Caki2 (cell line): Measurements from ENCODE around the gene ZFYVE21. TPM values are rescaled to one million over a fixed set of nuclear protein-coding genes. Genes with fewer than 3 reads are reported as not detected.

Experiments
- DNase-seq: peaks from one replicate; pipeline ENCODE4 v3.0.0-alpha.2; 2015; ENCODE audit warnings: low read depth
- in situ Hi-C: cut with HindIII; loops from 2 replicates; pipeline ENCODE4 v1.10.0; 2016; ENCODE audit warnings: low sequenced_read_pairs, low pct_unique_long_range_greater_than_20kb, mixed read lengths
- total RNA-seq: library from RNA; depleted of rRNA; stranded (reverse); fragments of >200 nt; shearing (Covaris generic); gene quantifications from 2 replicates; pipeline ENCODE4 v1.2.3, GENCODE V29; 2014; ENCODE audit warnings: low replicate concordance

The ZFYVE21 gene
- total RNA-seq, 1 experiment from 2014 or later, result 12.3 TPM

DNA sequence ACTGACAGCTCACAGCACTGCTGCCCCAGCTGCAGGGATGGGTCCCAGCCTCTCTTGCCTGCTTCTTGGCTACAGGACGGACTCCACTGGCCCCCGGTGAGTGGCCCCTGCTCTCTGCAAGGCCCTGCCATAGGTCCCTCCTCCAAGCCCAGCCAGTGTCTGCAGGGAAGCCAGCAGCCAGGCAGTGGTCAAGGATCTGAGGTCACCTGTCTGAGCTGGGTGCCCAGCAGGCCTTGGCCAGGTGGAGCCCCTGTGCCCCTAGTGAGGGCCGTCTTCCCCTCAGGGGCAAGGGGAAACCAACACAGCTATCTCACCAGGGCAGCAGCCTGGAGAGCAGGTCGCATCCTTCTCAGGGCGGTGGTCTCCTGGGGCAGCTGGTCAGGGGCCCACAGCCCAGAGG is 13.5 kb upstream of the ZFYVE21 start:
- in situ Hi-C loops, result no loop called here
- DNase-seq, result no peak

DNA sequence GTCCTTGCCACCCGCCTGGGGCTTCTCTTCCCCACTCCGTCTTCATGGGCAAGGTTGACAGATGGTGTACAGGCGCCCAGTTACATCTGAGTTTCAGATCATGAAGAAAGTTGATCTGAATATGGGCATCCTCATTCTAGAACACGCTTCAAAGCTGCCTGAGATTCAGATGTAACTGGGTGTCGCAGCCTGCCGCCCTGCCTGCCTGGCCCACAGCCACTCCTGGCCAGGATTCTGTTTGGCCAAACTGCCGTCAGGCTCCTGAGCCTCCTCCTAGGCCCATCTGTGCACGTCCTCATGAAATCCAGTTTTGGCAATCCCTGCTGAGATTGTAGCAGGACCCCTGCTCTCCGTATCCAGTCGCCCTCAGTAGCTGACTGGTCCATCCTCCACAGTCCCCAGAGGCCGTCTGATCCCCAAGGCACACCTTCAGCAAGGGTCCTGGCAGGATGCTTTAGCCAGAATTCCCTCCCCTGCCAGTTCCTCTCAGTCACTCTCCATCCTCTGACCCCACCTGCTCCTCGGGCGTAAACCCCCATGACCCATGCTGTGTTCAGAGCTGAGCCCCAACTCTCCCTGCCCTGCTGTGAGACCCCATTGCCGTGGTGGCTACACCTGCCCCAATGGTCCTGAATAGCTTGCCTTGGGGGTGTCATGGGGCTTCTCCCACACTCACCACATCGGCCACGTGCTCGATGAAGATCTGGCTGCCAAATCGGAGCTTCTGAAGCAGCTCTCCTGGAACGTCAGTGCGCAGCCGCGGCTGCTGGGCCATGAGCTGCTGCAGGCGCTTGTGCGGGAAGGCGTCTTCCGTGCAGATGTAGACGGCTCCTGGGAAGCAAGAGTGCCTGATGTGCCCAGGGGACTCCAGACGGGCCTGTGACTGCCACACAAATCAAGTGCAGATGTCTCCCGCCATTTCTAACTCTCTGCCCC is 12.8 kb upstream of the ZFYVE21 start:
- no peak for DNase-seq
- in situ Hi-C loops, result no loop called here

DNA sequence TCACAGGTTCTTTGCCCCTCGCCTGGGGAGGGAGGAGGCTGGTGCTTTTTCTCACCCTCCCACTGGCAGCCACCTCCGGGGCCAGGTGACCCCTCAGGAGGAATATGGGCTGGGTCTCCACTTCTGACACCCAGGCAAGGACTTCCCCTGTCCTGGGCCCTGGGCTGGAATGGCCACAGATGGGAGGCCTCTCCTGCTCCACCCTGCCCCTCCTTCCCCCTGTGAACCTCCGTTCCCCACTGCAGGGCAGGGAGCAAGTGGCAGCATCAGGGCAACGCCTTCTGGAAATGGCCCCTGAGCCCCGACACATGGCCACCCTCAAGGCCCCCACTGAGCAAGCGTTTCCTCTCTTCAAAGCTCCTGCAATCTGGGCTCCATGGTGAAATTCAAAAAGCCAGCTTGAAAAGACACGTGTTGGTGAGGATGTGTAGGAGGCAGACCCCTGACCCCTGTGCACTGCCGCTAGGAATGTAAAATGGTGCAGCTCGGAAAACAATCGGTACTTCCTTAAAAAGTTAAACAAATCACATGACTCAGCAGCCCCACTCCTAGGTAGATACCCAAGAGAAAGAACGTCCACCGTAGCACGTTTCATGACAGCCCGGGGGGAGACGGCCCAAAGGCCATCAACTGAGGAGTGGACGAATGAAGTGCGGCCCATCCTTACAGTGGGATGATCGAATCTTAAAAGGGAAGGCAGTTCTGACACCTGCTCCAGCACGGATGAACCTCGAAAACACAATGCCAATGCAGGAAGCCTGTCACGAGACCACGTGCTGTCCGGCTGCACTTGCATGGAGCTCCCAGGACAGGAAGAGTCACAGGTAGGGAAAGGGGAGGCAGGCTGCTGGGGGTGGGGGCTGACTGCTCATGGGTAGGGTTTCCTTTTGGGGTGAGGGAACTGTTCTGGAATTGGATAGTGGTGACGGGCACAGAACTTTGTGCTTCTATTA is 11.9 kb upstream of the ZFYVE21 start:
- DNase-seq, result no peak
- in situ Hi-C loops, result no loop called here

DNA sequence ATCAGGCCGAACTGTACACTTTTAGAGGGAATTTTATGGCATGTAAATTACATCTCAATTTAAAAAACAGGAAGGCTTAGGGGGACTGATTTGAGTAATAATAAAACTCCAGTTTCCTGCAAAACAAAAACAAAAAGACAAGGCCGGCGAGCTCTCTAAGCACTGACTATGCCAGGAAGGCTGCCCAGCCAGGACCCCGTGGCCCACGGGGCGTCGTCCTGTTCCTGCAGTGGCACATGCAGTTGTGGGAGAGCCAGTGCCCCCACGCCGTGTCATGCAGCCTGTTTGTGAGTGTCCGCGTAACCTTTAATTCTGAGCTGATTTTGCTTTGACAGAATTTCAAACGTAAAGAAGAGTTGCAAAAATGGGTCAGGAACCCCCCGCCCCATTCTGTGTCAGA is 10.9 kb upstream of the ZFYVE21 start:
- in situ Hi-C loops, result no loop called here
- DNase-seq, result no peak

DNA sequence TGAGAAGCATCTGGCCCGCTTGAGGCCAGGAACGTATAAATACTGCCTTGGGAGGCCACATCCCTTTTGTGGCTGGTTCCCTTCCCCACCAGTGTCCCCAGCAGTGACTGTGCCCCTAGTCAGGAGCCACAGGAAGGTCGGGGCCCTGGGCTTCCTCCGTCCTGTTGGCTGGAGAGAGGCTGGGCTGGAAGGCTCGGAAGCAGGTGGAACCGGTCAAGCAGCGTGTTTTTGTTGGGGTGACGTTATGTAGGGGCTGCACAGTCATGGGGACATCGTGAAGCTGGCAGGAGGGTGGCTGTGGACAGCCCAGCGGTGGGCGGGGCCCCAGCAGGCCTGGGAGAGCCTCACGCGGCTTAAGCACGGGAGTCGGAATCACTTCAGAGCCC is 10.5 kb upstream of the ZFYVE21 start:
- in situ Hi-C loops, result no loop called here
- DNase-seq, result no peak

DNA sequence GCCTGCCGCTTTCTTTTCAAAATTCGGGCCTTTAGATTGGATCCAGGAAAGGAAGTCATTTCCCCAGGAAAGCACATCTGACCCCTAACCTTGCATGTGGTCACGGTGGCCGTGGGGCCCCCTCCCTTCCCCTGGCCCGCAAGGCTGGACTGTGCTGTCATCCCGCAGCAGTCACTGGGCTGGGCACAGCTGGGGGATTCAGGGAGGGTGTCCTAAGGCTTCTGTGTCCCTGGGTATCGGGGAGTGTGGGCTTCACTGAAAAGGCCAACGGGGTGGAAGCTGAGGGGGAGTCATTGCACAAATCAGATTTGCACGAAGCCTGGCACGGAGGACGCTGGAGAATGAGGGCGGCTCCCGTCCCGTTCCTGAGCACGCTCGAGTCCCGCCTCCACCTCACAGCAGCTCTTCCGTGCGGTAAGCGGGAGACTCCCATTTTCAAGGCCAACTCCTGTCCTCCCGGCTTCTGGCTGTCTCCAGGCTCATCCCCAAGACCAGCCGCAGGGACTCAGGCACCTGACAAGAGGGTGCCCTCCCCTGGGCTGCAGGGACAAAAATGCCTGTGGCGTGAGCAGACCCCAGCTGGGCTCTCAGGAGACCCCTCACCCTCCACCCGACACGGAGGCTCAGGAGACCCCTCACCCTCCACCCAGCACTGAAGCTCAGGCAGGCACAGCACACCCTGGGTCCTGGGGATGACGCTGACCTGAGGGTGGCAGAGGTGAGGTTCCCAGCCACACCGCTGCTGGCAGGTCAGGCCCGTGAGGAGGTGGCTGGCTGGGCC is 9.9 kb upstream of the ZFYVE21 start:
- DNase-seq, result no peak
- in situ Hi-C loops, result no loop called here

DNA sequence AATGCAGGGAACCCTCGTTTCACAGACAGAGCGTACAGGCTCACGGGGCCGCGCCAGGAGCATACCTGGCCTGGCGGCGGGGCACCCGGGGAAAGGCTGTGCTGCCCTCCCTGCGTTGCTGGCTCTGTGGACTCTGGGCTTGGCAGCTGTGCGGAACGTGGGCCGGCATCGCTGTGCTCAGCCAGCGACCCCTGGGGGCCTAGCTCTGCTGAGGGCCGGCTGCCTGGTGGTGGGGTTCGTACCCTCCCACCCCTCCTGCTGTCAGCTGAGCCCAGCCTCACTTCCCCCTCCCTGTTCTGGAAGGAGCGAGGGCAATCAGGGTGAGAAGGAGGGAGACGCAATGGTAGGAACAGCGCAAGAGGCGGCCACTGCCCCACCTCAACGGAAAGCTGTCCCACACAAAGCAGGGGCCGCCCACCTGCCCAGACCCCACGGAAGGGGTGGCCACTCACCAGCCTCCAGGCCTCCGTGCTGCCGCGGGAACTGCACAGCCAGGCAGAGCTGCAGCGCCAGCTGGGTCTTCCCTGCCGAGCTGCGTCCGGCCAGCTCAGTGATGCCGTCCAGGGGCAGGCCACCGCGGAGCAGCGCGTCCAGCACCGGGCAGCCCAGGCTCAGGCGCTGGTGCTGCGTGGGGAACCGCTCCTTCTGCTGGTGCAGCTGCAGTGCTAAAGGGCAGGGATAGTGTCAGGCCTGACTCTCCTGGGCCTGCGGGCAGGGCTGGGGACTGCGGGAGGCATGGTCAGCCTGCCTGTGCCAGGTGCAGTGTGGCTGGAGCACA is 8.9 kb upstream of the ZFYVE21 start:
- no peak for DNase-seq
- in situ Hi-C loops, result no loop called here

DNA sequence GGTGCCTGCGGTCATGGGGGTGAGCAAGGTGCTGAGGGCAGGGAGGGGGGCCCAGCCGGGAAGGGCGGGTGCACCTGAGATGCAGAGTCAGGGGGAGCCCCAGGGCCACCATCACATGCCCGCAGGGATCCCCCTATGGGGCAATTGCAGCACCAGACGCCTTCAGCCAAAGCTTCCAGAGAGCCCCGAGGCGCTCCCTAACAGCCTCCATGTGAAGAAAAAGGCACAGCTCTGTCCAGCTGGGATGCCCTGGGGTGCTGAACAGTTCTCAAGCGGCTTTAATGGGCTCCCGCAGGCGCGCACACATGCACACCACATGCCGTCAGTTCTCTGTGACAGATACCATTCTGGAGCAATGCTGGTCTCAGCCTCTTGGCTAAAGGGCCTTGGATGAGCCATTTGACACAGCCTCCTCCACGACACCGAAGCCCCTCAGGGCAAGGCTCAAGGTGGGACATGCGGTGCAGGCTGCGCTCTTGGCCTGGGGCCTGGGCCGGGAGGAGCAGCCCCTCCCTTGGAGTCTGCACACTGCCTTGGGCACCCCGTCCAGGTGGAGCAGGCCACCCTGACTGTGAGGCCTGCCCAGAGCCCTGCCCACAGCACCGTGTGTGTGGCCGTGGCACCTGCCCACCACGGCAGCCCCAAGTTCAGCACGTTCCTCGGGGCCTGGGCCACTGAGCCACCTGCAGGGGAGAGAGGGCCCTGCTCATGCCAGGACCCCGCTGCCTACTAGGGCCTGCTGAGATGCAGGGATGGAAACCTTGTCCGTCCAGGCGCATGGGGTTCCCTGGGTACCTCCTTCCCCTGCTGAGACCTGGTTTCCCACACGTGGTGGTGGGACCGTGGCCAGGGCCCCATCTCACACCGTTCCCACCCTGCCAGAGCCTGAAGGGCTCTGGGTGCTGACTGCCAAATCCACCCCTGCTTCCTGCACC is 8.0 kb upstream of the ZFYVE21 start:
- DNase-seq, result no peak
- in situ Hi-C loops, result no loop called here

DNA sequence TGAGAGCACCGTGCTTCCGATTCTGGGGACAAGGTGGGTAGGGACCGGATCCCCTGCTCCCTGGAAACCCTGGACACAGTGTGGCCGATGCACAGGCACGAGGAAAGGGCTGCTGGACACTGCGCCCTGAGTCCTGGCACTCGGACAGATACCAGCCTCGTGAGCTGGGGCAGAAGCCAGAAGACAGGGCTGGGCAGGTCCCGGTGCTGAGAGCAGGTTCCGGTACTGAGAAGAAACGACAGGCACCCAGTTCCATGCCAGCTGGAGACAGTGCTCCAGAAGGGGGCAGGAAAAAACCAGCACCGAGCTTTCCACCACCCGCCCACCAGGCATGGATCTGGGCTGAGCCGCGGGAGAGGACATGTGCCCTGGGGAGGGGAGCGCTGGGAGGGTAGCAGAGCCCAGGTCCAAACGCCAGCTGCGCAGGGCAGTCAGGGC is 6.8 kb upstream of the ZFYVE21 start:
- no peak for DNase-seq
- in situ Hi-C loops, result no loop called here

DNA sequence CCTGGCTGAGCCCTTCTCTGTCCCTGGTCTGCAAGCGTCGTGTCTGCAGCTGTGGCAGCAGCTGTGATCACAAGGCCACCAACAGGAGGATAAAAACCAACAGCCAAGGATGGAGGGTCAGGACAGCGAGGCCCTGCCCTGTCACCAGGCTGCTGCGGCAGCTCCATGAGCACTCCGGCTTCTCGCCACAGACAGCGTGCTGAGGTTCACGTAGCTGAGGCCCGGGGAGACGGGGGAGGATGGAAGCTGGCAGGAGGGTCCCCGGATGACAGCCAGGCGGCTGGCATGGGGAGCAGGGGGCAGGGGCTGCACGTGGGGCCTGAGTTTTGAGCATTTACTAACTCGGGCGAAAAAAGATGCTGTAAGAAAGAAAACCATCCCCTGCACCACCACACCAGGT is 5.8 kb upstream of the ZFYVE21 start:
- in situ Hi-C loops, result no loop called here

DNA sequence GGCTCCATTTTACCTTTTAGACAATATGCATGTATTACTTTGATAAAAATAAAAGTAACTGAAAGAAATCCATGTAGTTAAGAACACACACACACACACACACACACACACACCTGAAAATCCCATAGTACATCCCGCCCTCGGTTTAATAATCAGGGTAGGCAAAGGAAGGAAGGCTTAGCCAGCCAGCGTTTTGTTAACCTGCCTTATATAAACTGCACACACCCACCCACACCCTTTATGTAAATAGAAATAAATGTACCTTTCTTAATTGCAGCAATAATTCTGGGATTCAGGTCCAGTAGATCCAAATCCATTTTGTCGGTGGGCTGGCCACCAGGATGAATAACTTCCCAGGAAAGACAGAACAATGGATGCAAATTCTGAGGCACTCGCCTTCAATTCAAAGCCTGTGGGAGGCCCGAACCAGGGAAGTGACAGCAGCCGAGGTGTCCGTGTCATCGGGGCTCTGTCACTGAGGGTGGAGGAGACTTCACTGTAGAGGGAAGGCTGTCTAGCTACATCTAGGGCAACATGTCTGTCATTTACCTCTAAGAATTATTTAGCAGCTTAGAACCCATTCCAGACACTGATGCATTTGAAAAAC is 4.7 kb upstream of the ZFYVE21 start:
- DNase-seq, result no peak
- in situ Hi-C loops, result no loop called here

More for the DNA sequence above, 5.8 kb upstream of the ZFYVE21 start:
- no peak for DNase-seq

DNA sequence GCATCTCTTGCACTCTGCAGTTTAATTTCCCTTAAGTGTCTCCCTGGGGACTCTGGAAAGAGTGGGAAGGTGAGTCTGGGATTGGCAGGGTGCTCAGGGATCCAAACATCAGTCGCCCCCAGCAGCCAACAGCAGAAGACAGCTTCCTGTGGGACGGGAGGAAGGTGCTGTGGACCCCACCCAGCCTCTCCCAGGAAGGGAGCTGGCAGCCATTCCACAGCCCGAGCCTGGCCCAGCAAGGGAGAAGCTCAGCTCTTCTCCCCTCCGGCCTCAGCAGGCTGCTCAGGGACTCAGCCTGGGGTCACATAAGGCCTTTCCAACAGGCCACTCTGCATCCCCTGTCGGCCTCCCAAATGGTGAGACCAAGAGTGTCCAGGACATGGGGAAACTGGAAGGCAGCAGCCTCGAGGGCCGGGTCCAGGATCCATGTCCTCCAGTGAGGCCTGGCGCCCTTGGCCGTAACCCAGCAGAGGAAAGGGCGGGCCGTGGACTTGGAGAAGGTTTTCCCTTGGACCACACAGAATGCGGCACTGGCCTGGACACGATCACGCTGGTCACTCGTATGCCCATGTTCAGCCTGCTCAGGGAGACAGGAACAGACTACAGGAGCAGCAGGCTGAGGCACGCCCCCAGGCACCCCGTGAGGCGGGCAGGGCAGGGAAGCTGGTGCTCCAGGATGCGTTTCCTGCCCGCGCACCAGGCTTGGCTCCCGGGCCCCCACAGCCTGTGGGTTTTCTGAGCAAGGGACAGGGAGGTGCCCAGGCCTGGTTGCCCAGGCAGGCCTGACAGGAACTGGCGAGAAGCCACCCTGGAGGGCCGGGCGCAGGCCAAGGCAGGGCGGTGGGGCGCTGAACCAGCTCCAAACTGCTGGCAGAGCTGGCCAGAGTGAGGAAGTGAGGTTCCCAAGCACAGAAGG is 3.8 kb upstream of the ZFYVE21 start:
- in situ Hi-C loops, result no loop called here
- DNase-seq, result no peak

DNA sequence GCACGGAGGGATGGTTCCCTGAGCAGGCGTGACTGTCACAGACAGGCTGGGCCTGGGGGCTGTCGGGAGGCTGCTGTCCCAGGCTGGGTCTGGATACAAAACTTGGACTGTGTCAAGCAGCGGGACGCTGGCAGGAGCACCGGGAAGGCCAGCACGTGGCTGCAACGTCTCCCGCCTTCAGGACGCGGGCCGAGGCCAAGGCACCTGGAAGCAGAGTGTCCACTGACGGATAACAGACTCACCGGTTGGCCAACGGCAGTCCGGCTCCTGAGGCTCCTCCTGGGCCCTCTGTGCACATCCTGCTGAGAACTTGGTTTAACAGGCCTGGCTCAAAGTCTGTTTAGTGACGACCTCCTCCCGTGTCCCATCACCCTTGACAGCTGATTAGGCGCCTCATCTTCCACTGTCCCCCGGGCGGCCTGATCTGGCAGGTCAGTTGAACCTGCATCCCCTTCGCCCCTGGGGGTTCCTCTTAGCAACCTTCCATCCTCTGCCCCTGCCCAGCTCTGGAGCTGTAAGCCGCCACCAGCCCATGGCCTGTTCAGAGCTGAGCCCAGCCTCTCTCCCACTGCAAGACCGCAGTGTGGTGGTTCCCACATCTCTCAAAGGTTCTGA is 2.9 kb upstream of the ZFYVE21 start:
- DNase-seq, result no peak

DNA sequence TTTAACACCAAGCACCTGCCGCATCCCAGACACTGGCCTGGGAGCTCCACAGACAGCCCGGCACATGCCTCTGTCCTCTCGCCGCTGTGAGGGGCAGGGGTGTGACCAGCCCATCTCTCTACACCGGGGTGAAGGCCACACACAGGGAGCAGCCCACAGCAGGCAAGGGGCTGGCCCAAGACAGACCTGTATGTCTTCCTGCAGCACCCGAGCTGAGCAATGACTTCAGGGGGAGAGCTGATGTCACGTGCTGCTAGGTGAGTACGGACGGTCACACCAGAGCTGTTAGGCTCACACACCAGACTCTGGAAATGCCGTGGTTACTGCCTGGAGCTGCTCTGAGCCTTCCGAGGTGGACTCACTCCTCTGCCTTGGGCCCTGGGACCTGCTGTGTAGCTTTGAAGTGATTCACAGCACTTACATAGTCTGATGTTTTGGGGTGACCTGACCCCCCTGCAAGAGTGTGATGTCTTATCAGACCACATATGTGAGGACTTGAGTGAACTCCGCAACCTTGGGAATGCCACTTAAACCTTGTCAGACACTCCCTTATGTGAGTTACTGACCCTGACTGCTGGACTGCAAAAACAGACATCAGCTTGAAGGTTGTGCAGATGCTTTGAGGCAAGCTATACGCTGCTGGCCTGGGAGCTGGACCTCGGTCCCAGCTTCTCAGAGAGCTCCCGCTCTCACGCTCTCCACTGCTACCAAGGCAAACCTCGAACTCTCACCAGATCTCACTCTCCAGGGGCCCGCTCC is 2.1 kb upstream of the ZFYVE21 start:
- no peak for DNase-seq
- in situ Hi-C loops, result no loop called here

More for the DNA sequence above, 2.9 kb upstream of the ZFYVE21 start:
- in situ Hi-C loops, result no loop called here
